ENCODE results near the gene OR2Y1.
A peak's percentile ranks its signal among the peaks of the same experiment; 100 is the strongest.
"Not testable (repeated sequence)": the region's sequence is repeated elsewhere in the genome, so short reads cannot be mapped to it uniquely, and the experiment has no call there.

Gene OR2Y1, protein sequence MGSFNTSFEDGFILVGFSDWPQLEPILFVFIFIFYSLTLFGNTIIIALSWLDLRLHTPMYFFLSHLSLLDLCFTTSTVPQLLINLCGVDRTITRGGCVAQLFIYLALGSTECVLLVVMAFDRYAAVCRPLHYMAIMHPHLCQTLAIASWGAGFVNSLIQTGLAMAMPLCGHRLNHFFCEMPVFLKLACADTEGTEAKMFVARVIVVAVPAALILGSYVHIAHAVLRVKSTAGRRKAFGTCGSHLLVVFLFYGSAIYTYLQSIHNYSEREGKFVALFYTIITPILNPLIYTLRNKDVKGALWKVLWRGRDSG

DNA sequence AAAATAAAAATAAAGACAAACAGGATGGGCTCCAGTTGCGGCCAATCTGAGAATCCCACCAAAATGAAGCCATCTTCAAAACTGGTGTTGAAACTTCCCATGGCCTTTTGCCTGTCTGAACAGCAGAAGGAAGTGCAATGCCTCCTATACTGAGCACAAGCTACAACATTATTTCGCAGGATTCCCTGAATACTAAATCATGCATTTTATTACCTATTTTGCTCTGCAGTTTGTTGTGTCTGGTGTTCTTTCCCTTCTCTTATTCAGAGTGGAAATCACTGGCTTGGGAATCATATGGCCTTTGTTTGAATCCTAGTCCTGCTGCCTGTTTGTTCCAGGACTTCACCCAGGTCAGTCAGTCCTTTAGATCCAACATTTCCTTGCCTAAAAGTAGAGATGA is at the start of gene OR2Y1:
Gene OR2Y1 (minus strand): TSS at position 101 of the 400 bp plus-strand sequence. CDS start 0 bp downstream, at position 101.
- DNase-seq (ENCODE audit: low read depth) = no peak

- not testable (repeated sequence) for DNase-seq (ENCODE audit: low read depth)
Measured at GRCh38 chr5:180788651-180789410, 49.0 kb upstream of the OR2Y1 start.

DNA sequence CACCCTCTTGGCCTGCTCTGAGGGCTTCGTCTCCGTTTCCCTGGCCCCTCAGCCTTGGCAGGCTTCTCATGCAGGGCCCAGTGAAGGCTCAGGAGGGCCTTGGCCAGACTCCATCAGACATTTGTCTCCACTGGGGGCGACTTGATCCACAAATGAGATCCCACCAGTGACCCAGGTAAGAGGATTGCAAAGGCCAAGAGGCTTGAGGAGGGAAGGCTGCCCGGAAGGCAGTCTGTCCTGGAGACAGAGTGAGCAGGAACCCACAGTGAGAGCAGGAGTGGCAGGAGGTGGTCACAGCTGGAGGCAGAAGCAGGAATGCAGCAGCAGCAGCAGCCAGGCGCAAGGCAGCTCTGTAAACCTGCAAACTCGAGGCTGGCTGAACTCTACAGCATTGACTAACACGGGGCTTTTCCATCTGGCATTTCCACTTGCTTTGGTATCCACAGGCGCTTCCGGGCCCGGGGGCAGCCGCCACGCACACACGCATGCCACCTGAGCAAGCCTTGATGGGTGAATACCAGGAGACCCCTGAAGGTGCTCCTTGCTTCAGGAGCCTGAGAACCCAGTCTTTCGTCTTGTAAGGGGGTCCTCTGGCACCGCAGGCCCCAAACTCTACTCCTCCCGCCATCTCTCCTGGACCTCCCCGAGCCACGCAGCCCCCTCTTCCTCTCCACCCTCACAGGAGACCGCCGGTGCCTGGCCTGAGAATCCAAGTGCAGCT is 48.0 kb upstream of the OR2Y1 start:
- no peak for DNase-seq (ENCODE audit: low read depth)

DNA sequence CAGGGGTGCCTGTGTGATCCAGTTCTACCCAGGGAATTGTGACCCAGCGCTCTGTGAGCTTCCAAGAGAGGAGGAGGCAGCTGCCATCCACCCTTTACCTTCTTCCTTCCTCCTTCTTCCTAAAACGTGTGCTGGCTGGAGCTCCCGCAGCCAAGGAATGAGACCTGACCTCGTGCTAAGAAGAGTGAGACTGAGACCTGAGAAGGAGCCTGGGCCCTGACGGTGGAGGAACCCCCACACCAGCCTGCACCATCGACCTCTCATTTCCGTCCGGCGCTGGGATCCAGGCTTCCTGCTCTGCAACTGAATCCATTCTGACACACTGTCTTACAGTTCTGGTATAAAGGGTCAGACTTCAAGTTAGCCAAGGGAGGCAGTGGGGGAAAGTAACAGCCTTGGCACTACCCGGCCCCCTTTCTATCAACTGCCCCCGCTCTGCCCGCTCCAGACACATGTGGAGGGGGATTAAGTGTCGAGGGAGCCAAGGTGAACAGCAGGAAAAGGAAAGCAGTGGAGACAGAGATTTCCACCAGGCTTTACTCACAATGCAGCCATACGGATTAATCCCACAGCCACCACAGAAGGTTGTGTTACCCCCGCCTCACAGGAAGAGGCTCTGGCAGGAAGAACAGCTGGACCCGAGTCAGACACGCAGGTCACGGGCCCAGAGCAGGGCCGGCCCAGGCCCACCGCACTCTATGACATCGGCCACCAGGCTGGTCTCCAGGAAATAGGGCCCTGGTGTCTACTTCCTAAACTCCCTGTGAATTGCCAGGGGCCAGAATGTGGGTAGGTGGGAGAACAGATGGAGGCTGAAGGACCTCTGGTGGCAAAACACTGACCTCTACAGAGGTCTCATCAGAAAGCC is 46.9 kb upstream of the OR2Y1 start:
- DNase-seq (ENCODE audit: low read depth) = no peak

GRCh38 chr5:180785794-180786221 is 46.0 kb upstream of the OR2Y1 start:
- DNase-seq (ENCODE audit: low read depth) = no peak

GRCh38 chr5:180785121-180785781 is 45.4 kb upstream of the OR2Y1 start:
- no peak for DNase-seq (ENCODE audit: low read depth)

DNA sequence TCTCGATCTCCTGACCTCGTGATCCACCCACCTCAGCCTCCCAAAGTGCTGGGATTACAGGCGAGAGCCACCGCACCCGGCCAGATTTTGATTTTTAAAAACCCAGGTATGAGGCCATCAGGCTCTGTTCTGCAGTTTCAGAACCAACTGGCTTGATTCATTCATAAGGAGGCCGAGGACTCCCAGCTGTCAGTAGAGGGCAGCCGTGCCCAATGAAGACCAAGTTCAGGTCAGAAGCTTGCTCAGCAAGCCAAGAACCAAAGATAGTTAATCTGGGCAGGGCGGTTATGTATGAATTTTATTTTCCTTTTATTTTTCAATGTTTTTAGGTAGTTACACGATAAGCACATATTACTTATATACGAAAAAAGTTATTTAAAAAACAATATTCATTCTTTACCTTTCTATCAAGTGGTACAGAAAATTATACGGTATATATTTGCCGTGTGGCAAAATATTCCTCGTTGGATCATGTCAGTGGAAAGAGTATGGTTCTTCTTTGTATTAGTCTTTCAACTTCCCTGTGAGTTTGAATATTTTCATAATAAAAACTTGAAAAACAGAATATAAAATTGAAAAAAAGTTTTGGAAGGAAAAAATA is 44.7 kb upstream of the OR2Y1 start:
- peak; percentile 56 for DNase-seq (ENCODE audit: low read depth)

DNA sequence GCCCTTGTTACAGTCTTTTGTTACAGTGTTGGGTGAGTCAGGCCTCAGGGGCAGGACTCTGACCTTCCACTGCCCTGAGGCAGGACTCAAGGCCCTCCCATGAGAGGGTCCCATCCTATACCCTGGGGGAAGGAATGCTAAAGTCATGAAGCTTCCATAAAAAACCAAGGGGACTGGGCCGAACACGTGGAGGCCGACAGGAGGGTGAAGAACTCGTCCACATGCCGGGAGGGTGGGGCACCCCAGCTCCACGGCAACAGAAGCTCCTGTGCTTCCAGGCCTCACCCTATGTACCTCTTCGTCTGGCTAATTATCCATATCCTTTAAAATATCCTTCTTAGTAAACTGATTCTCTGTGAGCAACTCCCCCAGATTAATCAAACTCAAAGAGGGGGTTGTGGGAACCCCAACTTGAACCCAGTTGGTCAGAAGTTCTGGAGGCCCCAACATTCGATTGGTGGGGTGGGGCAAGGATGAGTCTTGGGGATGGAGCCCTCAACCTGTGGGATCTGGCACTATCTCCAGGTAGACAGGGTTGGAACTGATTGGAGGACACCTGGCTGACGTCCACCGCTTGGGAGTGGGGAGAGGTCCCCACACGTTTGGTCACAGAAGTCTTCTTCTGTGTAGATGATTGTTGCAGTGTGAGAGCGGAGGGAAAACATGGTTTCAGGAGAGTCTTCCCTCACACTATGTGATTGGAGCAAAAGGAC is 43.6 kb upstream of the OR2Y1 start:
- DNase-seq (ENCODE audit: low read depth) = no peak

DNA sequence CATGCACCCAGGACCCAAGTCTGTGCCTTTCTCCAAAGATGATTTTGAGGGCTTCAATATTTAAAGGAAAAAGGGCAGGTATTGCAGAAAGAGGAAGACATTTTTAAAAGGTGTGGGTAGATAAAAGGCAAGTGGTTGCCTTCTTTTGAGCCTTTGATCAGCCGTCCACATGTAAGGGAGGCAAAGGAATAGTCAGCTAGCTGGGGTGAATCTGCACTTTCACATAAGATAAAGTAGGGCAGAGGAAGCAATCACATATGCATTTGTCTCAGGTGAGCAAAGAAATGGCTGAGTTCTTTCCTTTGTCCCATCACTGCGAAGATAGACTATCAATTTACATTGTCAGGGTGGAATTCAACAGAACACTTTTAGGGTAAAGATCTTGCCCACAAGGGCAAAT is 42.9 kb upstream of the OR2Y1 start:
- no peak for DNase-seq (ENCODE audit: low read depth)

- not testable (repeated sequence) for DNase-seq (ENCODE audit: low read depth)
Measured at GRCh38 chr5:180781900-180782326, 42.1 kb upstream of the OR2Y1 start.

DNA sequence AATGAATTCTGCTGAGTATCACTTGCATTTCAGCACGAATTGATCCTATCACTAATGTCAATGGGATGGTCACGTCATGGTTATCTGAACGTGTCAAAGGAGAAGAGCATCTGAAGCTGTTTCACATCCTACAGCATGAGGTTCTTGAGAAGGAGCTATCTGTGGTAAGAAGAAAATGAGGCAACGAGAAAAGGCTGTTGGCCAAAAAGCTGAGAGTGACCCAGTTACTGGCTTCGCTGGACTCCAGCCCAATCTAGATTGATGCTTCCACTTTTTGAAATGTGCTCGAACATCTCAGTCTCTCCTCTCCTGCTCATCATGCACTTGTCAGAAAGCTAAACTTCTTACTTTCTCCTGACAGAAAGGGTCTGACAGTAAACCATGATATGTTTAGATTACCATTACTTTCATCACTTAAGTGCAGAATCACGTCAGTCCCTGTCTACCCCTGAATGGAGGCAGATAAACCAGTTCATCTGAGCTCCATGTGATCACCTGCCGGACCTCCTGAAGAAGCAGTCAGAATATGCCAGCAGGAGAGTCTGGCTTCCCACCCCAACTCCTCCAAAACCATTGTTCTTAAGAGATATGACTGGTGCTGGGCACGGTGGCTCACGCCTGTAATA is 40.2 kb upstream of the OR2Y1 start:
- DNase-seq (ENCODE audit: low read depth) = no peak

- DNase-seq (ENCODE audit: low read depth) = no peak
Measured at GRCh38 chr5:180777475-180777874, 37.6 kb upstream of the OR2Y1 start.

DNA sequence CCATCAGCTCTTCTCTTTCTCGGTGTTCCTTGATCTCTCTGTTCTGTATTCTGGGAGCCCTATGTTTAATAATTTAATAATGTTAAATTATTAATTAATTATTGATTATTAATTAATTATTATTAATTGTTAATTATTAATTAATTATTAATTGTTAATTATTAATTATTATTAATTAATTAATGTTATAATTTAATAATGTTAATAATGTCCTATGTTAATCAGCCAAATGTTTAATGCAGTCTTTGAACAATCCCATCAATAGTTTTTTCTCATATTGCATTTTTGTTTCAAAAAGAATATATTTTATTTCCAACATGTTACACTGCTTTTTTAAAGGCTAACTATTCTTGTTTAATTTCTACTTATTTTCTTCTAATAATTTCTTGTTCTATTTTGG is 36.5 kb upstream of the OR2Y1 start:
- no peak for DNase-seq (ENCODE audit: low read depth)

DNA sequence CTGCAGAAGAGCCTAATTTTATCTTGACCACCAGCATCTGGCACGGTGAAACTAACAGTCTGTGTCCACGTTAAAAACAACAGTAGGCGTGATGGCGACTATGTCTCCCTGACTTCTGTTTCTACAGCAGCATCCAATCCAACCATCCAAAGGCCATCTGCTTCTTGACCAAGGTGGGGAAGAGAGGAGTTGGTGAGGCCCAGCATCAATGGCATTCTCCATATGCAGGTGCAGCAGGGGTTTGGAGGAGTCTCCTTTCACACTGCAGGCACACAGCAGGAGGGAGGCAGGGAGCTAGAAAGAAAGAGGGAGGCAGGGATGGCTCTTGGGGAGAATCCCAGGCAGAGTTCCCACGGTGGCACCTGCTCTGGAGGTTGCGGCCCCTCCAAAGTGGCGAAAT is 35.8 kb upstream of the OR2Y1 start:
- DNase-seq (ENCODE audit: low read depth) = no peak

DNA sequence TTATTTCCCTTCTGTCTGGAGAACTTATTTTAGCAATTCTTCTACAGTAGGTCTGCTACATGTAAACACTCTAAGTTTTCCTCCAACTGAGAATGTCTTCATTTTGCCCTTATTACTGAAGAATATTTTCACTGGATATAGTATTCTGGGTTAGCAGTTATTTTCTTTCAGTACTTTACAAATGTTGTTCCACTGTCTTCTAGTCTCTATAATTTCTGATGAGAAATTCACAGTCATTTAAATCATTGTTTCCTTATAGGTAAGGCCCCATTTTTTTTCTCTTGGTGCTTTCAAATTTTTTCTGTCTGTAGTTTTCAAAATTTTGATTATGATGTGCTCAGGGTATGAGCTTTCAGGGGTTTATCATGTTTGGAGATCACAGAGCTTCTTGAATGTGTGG is 32.0 kb upstream of the OR2Y1 start:
- DNase-seq (ENCODE audit: low read depth) = no peak

DNA sequence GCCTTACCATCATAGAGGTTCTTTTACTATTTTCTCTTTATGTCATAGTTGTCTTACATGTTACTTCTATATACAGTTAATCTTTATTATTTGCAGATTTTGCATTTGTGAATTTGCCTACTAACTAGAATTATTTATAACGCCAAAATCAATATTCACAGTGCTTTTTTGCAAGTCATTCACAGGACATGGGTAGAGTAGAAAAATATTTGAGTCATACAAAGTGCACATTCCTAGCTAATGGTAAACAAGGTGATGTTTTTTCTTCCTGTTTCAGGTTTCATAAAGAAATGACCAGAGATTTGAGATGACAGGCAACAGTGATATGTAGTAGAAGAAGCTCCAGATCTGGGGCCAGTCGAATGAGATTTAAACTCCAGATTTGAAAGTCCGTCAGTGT is 30.0 kb upstream of the OR2Y1 start:
- no peak for DNase-seq (ENCODE audit: low read depth)

DNA sequence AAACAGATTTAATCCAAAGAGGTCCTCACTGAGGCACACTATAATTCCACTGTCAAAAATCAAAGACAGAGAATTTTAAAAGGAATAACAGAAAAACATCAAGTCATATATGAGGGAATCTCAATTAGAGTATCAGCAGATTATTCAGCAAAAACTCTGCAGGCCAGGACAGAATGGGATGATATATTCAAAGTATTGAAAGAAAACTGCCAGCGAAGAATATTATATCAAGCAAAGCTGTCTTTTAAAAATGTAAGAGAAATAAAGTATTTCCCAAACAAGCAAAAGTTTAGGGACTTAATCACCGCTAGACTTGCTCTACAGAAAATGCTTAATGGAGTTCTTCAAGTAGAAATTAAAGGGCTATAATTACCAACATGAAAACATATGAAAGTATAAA is 15.7 kb upstream of the OR2Y1 start:
- no peak for DNase-seq (ENCODE audit: low read depth)

DNA sequence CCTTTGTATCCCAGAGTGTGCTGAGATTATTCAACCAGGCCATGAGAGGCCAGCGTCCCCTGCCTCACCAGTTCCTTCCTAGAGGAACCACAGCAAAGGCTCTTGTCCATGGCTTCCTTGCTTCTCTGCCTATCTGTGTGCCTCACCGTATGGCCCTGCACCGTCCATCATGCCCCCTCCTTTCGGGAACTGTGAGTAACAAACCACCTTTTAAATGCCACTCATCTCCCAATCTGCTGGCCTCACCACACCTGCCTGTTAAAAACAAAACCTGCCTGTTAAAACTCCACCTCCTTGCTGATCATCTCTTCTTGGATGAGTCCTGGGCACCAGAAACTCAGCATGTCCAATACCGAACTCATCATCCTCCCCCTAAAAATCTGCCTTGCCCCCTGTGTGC is 4.4 kb upstream of the OR2Y1 start:
- DNase-seq (ENCODE audit: low read depth) = no peak

GRCh38 chr5:180742727-180743126 is 2.9 kb upstream of the OR2Y1 start:
- DNase-seq (ENCODE audit: low read depth) = no peak

DNA sequence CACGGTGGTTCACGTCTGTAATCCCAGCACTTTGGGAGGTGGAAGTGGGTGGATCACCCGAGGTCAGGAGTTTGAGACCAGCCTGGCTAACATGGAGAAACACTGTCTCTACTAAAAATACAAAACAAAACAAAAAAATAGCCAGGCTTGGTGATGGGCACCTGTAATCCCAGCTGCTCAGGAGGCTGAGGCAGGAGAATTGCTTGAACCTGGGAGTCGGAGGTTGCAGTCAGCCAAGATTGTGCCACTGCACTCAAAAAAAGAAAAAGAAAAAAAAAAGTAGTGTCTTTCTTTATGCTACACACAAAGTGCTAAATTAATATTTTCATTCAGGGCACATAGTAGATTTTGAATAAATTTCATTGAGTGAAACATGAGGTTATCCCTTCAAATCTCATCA is 1.1 kb upstream of the OR2Y1 start:
- DNase-seq (ENCODE audit: low read depth) = not testable (repeated sequence)
